ENCODE data around the gene MRS2. TPM values are rescaled to one million over a fixed set of nuclear protein-coding genes. Genes with fewer than 3 reads are reported as not detected.

MRS2 gene
- total RNA-seq, 1 donor from 2014 or later: 24.3 TPM

DNA sequence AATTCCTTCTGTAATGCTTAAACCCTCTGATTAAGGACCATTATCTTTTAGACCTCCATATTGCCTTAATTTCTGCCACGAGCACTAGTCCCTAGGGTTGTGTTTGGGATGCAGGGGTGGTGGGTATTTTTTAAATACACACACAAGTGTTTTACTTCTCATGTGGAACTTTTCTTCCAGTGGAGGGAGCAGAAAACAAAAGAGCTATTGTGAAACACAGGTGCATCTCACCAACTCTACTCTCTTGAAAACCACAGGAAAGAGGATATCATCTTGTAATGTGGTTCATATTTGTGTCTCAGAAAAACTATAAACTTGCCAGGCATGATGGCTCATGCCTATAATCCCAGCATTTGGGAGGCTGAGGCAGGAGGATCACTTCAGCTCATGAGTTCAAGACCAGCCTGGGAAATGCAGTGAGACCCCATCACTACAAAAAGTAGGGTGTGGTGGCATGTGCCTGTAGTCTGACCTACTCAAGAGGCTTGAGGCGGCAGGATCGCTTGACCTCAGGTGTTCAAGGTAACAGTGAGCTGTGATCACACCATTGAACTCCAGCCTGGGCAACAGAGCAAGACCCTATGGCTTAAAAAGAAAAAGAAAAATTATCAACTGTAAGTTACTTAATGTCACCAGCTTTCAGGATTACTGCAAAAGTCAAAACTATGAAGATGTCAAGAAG, 37.3 kb downstream of the MRS2 start:
- ATAC-seq (ENCODE audit: low read depth) (no peak), DNase-seq (no peak)
- TF ChIP-seq, protein P1, sequence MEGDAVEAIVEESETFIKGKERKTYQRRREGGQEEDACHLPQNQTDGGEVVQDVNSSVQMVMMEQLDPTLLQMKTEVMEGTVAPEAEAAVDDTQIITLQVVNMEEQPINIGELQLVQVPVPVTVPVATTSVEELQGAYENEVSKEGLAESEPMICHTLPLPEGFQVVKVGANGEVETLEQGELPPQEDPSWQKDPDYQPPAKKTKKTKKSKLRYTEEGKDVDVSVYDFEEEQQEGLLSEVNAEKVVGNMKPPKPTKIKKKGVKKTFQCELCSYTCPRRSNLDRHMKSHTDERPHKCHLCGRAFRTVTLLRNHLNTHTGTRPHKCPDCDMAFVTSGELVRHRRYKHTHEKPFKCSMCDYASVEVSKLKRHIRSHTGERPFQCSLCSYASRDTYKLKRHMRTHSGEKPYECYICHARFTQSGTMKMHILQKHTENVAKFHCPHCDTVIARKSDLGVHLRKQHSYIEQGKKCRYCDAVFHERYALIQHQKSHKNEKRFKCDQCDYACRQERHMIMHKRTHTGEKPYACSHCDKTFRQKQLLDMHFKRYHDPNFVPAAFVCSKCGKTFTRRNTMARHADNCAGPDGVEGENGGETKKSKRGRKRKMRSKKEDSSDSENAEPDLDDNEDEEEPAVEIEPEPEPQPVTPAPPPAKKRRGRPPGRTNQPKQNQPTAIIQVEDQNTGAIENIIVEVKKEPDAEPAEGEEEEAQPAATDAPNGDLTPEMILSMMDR (IDR thresholded peaks at IDR 0.05): no peak
- Mint-ChIP-seq H3K4me3 (no peak overlapping the region), H3K36me3 (ENCODE audit: low read depth) (peaks cover 7% of the 10 kb centered on the region), H3K9me3 (no peaks in the 10 kb centered on the region), H3K27me3 (no peaks in the 10 kb centered on the region), H3K27ac (no peak overlapping the region), H3K4me1 (no peaks in the 10 kb centered on the region)
- CTCF ChIA-PET: interaction anchor here (1.0 kb wide), 1 partner anchor 10 kb away, joined by 3 read pairs; no protein-coding TSS in a partner anchor
- intact Hi-C loops (cut with micrococcal nuclease): no loop called here
- POLR2A ChIA-PET: no interaction called here

- ATAC-seq (ENCODE audit: low read depth) (no peak), DNase-seq (no peak)
- Mint-ChIP-seq H3K9me3 (no peaks in the 10 kb centered on the region), H3K4me1 (no peaks in the 10 kb centered on the region), H3K4me3 (no peak overlapping the region), H3K27me3 (no peaks in the 10 kb centered on the region), H3K36me3 (ENCODE audit: low read depth) (peaks cover 7% of the 10 kb centered on the region), H3K27ac (no peak overlapping the region)
- POLR2A ChIA-PET: no interaction called here
- TF ChIP-seq, protein P1 (IDR thresholded peaks at IDR 0.05): no peak
- CTCF ChIA-PET: interaction anchor here (1.0 kb wide), 1 partner anchor 11 kb away, joined by 3 read pairs; no protein-coding TSS in a partner anchor
- intact Hi-C loops (cut with micrococcal nuclease): no loop called here
Measured at GRCh38 chr6:24440897-24441598, 38.3 kb downstream of the MRS2 start.

- H3K9me3 Mint-ChIP-seq: no peaks in the 10 kb centered on the region
- H3K27ac Mint-ChIP-seq: no peak overlapping the region
- no peaks in the 10 kb centered on the region for H3K27me3 Mint-ChIP-seq
- ChIA-PET POLR2A (no interaction called here), CTCF (no interaction called here)
- TF ChIP-seq, protein P1 (IDR thresholded peaks at IDR 0.05): no peak
- intact Hi-C loops (cut with micrococcal nuclease): no loop called here
- H3K36me3 Mint-ChIP-seq (ENCODE audit: low read depth): peaks cover 7% of the 10 kb centered on the region
- DNase-seq: no peak
- no peak overlapping the region for H3K4me3 Mint-ChIP-seq
- no peak for ATAC-seq (ENCODE audit: low read depth)
- H3K4me1 Mint-ChIP-seq: no peaks in the 10 kb centered on the region
Measured at GRCh38 chr6:24441599-24441904, 38.8 kb downstream of the MRS2 start.

- DNase-seq (no peak), ATAC-seq (ENCODE audit: low read depth) (no peak)
- intact Hi-C loops (cut with micrococcal nuclease): no loop called here
- Mint-ChIP-seq H3K27ac (no peak overlapping the region), H3K9me3 (no peaks in the 10 kb centered on the region), H3K36me3 (ENCODE audit: low read depth) (peaks cover 4% of the 10 kb centered on the region), H3K4me3 (no peak overlapping the region), H3K4me1 (no peaks in the 10 kb centered on the region), H3K27me3 (no peaks in the 10 kb centered on the region)
- TF ChIP-seq, protein P1 (IDR thresholded peaks at IDR 0.05): no peak
- ChIA-PET CTCF (no interaction called here), POLR2A (no interaction called here)
Measured at GRCh38 chr6:24444588-24444987, 41.9 kb downstream of the MRS2 start.

- Mint-ChIP-seq H3K27ac (no peak overlapping the region), H3K4me1 (no peaks in the 10 kb centered on the region), H3K27me3 (no peaks in the 10 kb centered on the region), H3K9me3 (no peaks in the 10 kb centered on the region), H3K4me3 (no peak overlapping the region), H3K36me3 (ENCODE audit: low read depth) (peaks cover 4% of the 10 kb centered on the region)
- intact Hi-C loops (cut with micrococcal nuclease): no loop called here
- CTCF ChIA-PET: no interaction called here
- POLR2A ChIA-PET: no interaction called here
- ATAC-seq (ENCODE audit: low read depth): no peak
- TF ChIP-seq, protein P1 (IDR thresholded peaks at IDR 0.05): no peak
- DNase-seq: no peak
Measured at GRCh38 chr6:24445704-24446103, 43.0 kb downstream of the MRS2 start.

Measured in activated B cell treated with CpG ODN at 0.5 μM for 24 hours (primary cell).